GDM1 (cell line): ENCODE results near the gene CHEK1.
A peak's percentile ranks its signal among the peaks of the same experiment; 100 is the strongest.
"Not testable (repeated sequence)": the region's sequence is repeated elsewhere in the genome, so short reads cannot be mapped to it uniquely, and the experiment has no call there.

Experiments
- DNase-seq: peaks from one replicate; lab custom pipeline; 2025; lab: John Stamatoyannopoulos, UW

Gene CHEK1

DNA sequence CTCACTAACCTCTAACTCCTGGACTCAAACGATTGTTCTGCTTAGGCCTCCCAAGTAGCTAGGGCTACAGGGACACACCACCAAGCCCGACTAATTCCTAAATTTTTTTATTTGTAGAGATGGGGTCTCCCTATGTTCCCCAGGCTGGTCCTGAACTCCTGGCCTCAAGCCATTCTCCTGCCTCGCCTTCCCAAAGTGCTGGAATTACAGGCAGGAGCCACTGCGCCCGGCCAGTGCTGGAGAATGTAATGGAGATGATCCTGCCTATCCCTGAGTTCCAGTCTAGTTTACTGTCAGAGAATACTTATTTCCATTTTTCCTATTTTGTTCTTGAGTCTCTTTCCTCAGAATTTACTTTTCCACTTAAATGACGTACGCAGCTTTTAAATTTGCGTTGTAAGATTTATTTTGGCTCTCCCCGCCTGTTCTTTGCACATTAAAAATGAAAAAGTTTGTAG, at the start of gene CHEK1:
TSS of gene CHEK1 (plus strand) at position 408 of the 458 bp plus-strand sequence. CDS start 1,606 bp downstream, outside the sequence.
- DNase-seq = no peak

DNA sequence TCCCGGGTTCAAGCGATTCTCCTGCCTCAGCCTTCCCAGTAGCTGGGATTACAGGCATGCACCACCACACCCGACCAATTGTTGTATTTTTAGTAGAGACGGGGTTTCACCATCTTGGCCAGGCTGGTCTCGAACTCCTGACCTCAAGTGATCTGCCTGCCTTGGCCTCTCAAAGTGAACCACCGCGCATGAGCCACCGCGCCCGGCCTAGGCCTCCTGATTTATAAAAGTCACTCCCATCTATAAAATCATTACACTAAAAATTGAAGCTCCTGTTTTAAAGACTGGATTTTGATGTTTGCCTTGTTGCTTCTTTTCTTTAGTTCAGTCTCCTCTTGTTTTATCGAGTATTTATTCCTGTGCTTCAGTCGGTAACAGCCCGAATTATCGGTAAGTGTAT, 47.8 kb upstream of the CHEK1 start:
- not testable (repeated sequence) for DNase-seq

DNA sequence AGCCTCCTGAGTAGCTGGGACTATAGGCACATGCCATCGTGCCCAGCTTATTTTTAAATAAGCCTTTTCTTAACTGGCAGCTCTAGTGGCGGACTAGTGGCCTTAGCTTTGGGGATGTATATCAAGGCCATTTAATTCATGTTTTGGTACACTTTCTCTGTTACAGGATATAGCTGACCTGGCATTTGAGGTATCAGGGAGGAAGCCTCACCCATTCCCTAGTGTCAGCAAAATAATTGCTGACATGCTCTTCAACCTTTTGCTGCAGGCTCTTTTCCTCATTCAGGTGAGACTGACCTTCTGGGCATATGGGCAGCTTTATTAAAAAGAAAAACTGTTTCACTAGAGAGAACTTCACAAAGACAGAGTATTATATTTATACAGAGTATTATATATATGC, 46.2 kb upstream of the CHEK1 start:
- no peak for DNase-seq

DNA sequence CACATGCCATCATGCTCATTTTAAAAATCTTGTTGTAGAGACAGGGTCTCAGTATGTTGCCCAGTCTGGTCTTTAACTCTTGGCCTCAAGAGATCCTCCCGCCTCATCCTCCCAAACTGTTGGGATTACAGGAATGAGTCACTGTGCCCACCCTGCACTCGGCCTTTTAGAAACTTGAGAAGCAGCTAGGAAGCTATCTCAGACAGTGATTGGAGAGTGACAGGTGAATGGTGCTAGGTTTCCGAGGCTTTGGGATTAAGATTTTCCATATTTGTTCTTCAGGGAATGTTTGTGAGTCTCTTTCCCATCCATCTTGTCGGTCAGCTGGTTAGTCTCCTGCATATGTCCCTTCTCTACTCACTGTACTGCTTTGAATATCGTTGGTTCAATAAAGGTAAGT, 45.2 kb upstream of the CHEK1 start:
- no peak for DNase-seq

DNA sequence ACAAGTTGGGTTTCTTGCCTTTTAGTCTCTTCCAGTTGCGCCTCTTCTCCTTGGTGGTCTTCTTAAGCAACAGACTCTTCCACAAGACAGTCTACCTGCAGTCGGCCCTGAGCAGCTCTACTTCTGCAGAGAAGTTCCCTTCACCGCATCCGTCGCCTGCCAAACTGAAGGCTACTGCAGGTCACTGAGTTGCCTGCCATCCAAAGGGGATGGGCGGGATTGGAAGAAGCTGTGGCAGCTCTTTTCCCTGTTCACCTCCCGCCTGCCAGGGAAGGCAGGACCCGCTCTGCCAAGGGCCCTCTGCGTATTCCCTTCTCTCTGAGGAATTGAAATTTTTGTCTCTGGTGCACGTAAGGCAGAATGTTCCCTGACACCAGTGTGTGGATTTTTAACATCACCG, 41.5 kb upstream of the CHEK1 start:
- no peak for DNase-seq

DNA sequence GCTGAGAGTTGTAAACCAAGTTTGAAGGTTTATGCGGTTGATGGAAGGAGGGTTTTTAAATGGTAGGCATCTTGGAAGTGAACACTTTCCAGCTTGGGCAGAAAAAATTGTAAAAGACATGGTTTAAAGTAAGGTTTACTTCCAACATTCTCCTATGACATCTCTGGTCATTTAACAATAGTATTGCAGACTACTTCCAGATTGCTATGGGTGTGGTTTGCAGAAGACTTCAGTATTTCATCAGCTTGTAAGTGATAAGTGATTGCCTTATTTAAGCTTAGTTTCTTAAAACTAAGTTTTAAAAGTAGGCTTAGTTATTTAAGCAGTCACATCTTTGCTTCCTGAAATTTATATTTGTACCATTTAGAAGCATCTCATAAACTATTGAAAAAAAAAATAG, 39.5 kb upstream of the CHEK1 start:
- DNase-seq = no peak

DNA sequence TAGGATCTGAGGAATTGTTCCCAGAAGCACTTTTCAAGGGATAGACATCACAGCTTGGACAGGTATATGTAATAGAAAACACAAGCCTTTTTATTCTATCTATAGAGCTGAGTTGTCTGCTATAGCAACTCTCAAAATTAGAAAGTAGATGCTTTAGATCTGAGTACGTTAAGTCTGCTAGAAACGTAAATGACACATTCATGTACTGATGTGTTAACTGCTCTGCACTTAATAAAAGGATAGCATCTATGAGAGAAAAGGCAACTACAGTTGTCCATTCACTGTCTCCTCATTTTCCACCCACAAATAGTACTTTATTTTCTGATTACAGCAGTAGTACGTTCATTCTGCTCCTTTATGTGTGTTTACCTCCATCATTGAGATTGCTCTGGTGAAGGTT, 38.3 kb upstream of the CHEK1 start:
- no peak for DNase-seq

DNA sequence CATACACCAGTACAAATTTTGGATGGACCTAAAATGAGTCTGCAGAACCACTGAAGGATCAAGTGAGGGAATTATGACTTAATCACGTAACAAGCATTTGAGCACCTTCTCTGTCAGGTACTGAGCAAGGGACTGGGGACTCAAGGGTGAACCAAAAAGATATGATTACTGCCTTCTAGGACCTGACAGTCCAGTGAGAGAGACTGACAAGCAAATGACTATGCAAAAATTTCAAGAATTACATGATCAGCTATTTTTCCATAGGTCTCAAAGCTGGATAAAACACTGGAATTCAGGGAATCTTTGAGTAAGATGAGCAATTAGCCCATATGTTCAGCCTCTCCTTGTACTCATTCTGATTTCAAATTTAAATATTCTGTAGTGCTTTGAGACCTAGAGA, 37.5 kb upstream of the CHEK1 start:
- DNase-seq = no peak

DNA sequence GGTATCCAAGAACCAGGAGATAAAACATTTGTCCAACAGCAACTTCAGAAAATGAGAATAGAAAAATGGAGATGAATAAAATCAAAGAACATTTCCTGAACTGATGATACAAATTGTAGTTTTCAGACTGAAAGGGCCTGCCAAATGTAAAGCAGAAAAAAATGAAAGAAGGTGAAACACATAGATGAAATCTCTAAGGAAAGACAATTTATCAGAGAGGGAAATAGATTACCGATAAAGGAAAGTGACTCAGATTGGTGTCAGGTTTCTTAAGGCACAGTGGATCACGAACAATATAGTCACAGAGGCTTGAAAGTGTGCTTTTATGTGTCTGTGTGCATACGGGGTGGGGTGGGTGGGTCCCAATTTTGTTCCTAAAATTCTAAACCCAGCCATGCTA, 36.5 kb upstream of the CHEK1 start:
- no peak for DNase-seq

DNA sequence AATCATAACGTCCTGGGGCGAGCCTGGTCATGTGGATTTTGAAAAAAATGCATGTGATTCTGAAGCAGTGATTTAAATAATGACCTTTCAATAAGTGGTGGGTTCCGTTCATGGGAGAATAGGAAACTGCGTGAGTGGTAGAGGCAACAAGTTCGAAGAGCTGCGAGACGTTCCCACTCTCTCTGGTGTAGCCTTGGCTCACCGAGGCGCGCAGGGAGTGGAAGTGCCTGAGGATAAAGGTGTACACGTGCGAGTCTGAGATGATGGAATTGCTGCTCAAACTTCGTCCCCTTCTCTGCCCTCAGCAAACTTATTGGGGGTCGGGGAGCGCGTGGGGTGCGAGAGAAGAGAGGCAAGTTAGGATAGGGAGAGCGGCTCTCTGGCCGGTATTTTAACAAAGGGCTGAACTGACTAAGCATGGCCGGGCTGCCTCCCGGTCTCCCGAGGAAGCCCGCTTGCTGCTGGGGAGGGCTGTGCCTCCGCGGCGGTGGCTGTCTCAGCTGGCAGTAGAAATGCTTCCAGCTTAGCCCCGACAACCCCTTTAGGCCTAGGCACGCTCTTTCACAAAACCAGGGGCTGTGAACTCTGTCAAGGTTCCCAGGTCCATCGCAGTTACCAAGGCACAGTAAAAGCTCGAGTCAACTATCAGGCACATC, 33.2 kb upstream of the CHEK1 start:
- no peak for DNase-seq

DNA sequence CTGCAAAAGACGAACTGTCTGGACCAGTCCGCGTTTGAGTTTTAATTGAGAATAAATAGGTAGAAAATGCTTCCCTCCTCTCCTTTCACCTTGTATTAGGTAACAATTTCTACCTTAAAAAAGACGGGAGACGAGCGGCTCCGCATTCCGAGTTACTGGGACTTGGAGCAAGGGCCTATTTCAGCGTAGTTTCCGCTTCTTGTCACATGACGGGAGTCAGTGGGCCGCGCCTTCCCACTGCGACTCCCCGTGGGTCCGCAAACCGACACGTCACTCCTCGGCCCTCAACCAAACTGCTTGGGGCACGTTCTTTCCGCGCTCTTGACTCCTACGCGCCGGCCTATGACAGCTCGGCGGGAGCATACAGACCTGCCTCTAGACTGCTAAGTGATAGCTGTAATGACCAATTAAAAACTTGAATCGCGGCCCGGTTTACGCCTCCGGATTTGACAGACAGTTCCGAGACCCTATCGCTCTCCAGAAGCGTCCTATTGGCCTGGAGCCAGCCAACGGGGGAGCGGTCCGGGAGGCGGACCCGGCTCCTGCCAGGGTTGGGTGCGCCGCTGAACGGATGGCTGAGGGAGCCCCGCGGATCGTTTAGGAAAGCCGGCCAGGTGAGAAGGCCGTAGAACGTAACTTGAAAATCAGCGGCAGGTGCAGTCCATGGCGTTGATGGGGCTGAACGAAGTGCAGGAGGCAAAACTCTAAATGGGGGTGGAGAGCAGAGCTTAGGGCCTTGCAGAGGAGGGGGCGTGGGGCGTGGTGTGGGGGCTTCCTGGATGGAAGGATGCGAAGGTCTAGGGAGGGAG, 32.5 kb upstream of the CHEK1 start, which contains the start of gene STT3A:
TSS of gene STT3A (plus strand) at position 548 of the 809 bp plus-strand sequence. CDS start 3,064 bp downstream, outside the sequence.
- peak; percentile 99 for DNase-seq

DNA sequence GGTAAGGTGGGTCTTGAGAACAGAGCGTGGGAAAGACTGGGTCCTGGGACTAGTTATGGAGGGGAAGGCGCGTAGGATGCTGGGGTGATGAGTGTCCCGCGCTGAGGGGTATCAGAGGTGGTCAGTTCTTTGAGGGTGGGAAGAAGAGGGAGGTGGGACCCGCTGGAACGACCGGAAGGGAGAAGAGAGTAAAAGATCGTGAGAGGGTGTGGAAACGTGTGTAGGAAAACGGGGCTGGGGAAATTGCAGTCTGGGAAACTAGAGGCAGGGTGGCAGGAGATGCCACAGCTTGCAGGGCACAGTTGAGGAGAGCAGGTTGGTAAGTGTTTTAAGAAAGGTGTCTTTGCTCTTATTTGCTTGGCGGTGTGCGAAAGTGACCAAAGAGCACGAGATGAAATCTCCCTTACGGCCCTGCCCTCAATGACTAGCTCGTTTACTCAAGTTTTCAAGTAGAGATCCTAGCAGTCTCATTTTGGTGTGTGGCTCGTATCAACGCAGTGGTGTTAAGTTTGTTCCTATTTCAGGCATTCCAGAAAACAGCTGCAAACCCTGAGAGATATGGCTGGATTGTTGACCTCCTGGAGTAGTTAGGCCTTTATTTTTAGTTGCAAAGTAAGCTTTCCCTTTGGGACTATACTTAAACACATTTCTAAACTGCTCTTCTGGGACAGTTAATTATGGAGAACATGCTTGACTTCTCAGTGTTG, 31.7 kb upstream of the CHEK1 start:
- no peak for DNase-seq

DNA sequence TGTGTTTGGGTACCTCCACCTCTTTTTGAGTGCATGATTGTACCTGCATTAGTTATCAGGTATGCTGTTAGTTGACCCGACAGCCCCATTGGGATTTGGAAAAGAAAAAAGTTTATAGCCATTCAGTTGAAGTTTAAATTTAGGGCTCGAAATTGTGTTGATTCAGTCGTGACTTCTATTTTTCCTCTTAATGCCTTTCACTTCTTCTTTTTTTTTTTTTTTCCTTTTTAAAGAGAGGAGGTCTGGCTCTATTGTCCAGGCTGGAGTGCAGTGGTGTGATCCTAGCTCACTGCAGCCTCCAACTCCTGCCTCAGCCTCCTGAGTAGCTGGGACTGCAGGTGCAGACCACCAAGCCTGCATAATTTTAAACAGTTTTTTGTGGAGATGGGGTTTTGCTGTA, 30.0 kb upstream of the CHEK1 start:
- no peak for DNase-seq

DNA sequence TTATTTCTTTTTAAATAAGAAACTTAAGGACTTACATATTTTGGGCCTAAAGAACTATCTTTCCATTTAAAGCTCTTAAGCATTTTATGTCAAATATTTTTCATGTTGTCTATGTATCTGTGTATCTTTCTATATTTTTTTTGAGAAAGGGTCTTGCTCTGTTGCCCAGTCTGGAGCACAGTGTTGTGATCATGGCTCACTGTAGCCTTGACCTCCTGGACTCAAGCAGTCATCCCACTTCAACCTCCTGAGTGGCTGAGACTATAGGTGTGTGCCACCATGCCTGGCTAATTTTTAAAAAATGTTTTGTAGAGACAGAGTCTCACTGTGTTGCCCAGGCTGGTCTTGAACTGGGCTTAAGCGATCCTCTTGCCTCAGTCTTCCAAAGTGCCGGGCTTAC, 24.3 kb upstream of the CHEK1 start:
- DNase-seq = no peak

DNA sequence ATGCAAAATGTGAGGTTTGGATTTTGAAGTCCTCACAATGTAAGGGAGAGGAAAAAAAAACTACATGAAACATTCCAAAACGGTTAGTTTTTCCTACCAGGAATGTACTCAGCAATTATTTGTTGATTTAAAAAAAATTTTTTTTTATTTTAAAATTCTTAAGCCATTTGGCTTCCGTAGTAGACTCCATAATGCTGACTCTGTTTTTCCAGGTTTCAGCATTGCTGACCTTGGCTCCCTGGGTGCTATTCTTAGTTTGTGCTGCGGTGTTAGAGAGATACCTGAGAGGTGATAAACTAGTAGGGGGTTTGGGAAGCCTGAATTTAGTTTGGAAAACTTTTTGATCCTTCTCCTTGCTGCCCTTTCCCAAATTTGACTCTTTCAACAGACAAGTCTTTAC, 21.8 kb upstream of the CHEK1 start:
- DNase-seq = no peak

DNA sequence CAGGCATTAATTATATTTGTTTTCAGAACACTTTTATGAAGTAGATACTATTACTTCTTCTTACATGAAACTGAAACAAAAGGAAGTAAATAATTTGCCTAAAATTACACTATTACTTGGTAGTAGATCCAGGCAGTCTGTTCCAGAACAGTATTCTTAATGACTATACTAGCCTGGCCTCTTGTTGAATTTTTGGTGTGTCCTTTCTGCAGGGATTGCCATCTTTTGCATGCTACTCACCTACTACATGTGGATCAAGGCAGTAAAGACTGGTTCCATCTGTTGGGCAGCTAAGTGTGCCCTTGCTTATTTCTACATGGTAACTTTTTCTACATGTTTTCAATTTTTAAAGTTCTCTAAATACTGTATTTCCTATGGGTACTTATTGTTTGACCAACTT, 19.5 kb upstream of the CHEK1 start:
- DNase-seq = no peak

DNA sequence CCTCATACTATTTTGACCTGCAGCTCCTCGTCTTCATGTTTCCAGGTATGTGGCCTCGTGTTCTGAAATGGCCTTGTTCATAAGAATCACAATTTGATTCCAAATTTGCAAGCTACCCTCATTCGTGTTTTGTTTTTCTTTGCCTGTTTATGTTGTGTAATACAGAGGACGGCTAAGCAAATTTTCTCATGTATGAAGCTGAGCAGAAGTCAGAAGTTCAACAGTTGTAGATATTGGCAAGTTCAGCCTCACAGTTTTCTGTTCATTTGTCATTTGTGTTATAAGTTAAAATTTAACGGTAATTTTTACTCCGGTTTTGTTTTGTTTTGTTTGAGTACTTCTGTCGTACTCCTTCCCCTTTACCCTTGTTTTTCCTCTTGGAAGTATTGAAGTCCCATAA, 15.4 kb upstream of the CHEK1 start:
- DNase-seq = no peak

DNA sequence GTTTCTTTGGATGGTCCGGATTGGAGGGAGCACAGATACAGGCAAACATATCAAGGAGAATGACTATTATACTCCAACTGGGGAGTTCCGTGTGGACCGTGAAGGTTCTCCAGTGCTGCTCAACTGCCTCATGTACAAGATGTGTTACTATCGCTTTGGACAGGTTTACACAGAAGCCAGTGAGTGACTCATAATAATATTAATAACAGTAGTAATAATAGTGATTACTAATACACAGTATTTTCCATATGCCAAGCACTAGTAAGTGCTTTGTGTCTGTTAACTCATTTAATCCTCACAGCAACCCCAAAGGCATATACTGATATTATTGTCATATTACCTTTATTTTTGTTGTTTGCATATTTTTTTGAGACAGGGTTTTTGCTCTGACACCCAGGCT, 6.6 kb upstream of the CHEK1 start:
- DNase-seq = no peak

DNA sequence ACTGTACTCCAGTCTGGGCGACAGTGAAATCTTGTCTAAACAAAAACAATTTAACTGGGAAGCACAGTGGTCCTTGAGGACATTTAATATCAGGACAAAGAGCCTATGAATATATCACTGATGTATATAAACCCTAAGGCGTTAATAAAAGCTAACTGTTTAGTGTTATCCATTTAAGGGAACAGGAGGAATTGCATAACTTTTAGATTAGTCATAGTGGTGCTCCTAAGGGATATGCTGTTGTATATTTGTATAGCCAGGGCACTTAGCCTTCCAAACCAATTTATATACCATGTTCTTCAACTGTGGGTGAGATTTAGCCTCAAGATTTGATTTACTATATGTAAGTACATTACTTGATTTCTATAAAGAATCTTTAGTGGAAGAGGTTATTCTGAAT, 3.0 kb upstream of the CHEK1 start:
- no peak for DNase-seq

DNA sequence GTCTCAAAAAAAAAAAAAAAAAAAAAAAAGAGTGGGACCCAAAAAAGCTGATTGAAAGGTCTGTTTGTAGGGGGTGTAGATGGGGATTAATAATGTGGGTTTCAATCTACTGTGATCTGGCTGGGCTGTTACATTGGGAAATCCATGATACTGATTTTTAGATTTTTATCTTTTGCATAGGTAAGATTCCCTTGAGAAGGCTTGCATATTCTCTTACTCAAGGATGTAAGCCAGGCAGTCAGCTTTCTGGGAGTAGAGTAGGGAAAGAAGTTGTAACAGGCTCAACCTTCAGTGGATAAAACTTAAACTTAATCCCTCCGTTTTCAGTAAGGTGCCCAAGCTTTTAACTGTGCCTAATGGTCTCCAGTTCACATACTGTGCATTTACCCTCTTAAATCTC, 1.9 kb upstream of the CHEK1 start:
- DNase-seq = no peak

DNA sequence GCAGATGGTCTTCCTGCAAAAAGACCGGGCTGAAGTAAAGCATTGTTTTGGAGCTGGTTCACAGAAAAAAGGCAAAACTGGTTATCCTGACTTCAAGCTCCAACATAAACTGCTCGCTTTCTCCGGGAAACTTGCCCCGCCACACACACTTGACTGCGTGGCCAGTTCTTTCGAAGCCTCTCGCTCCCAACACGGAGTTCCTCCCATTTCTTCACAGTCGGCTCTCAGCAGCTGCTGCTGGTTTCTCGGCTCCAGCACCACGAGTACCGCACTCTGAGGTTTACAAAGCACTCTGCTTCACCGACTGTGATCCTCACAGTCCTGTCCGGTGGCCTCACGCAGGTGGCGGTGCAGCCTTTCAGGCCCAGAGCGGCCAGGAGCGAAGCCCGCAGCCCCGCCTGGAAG, 264 bp downstream of the CHEK1 start:
- no peak for DNase-seq

DNA sequence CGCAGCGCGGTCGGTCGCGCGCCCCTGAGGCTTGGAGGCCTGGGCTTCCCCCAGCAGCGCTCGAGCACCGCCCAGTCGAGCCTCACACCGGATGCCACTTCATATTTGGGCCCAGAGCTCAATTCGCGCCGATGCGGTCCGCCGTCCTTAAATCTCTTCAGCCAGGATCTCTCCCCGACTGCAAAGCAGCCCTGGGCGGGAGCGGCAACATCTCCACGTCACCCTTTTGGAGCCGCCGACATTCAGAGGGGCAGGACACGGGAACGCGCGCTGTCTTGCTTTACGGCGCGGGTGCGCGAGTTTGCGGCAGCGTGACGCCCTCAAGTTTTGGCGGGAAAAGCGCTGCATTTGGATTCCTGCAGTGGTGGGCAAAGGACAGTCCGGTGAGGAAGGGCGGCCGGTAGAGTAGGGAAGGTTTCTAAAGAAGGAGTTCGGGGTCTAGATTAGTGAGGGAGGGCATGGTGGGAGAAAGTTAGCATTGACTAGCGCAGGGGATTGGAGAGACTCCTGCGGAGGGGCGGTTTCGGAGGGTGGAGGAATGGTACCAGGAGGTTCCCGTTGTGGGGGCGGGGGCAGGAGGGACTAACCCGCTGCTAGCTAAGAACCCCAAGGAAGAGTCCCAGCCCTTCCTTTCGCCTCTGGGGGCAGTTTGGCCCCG, 796 bp downstream of the CHEK1 start:
- DNase-seq = peak; percentile 80
